HG03439 (cell line): ENCODE measurements around the gene NKD2.

Experiments
- ATAC-seq: cut with Tn5 transposase; IDR thresholded peaks from one replicate; pipeline ENCODE4 v1.9.1; 2021; ENCODE audit warnings: mild to moderate bottlenecking, moderate library complexity; ENCODE audit not compliant: unreplicated experiment

NKD2 gene

DNA sequence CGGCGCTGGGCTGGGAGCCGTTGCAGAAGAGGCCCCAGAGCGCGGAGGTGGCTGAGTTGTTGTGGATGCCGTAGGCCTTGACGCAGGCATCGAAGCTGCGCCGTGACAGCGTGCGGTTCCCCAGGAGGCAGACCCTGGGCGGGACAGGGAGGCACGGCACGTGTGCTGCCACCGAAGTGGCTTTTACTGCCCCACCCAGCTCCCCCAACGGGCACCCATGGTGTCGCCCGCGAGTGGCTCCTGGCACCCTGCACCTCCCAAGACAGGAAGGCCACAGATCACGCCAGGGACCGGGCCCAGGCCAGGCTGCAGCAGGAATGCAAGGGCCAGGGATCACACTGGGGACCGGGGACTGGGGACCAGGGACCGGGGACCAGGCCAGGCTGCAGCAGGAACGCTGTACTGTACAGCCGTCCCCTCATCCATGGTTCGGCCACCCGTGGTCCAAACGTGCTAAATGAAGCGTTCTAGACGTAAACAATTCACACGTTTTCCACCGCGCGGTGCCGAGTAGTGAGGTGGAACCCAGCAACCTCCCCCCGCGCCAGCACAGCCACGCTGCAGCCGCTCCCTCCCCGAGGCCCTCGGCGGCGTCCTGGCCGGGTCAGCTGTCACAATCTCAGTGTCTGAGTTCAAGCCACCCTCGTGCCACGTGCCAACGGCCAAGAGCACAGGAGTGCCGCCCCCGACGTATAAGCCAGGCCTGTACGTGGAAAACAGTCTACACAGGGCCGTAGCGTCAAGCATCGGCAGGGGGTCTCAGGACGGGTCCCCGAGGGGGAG lies 75.4 kb downstream of the NKD2 start:
- ATAC-seq = no peak

DNA sequence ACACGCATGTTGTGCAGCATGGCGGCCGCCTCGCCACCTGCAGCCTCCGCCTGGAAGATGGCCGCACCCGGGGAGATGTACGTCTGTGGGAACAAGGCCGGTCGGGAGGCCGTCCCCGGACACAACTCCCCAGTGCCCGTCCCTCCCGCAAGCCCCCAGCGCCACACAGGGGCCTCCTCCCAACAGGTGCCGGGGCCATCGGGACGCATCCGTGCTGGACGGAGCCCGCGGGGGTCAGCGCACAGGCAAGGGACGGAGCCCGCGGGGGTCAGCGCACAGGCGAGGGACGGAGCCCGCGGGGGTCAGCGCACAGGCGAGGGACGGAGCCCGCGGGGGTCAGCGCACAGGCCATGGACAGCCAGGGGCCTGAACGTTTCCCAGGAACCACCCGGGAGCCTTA lies 76.8 kb downstream of the NKD2 start:
- ATAC-seq = no peak

DNA sequence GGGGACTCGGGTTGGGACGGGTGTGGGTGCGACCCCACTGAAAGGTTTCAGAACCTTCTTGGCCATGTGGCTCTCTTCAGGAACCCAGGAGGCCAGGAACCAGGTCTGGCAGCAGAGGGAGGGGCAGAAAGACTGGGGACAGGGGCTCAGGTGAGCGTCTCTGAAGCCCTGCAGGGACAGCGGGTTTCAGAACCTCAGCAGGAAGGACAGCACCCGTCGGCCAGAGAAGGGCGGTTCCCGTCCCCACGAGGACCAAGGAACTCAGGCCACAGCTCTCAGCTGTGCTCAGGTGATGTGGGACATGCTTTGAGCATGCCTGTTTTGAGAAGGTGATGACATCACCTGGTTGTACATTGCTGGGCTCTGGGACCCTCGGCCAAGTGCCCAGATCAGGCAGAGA lies 77.5 kb downstream of the NKD2 start:
- ATAC-seq = no peak

DNA sequence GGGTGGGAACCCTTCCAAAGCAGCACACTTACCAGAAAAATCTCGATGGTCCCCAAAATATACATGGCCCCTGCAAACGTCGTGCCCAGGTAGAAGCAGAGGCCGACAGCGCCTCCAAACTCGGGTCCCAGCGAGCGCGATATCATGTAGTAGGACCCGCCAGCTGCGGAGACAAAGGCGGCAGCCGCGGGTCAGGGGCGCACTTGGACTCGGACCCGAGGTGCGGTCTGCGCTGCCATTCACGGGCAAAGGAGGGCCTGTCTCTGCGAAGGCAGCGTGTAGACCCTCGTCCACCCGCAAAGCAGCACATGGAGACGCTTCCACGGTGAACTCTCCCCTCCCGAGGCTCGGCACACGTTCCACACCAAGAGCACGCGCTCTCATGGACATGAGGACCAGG lies 78.3 kb downstream of the NKD2 start:
- no peak for ATAC-seq

DNA sequence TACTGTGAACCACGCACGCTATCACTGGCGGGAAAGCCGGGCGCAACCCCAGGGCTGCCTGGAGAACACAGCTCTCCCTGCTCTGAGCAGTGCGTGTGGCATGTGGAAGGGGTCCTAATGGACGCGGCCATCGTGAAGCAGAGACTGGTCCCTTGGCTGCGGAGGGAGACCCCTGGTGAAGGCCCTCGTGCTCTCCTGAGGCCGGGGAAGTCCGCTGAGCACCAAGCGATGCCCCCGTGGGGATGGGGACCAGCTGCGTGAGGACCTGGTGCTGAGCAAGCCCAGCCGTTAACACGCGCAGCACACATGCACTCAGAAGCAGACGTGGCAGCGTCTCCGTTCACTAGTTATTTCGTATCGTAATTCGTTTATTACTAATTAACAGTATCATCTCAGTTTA lies 78.8 kb downstream of the NKD2 start:
- no peak for ATAC-seq

DNA sequence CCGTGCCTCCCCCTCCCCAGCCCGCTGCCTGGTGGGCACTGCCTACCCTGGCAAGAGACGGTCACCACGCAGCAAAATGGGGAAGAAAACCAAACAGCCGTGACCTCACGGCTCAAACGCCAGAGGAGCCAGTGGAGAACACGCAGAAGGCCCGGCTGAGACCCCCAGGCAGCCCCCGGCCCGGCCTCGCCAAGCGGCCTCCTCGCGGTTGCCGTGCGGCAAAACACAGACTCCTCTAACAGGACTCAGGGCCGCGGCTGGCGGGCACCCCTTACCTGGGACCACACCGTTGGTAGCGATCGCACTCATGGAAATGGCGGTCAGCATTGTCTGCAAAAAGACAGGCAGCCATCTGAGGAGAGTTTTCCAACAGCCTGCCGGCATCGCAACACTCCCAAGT lies 79.4 kb downstream of the NKD2 start:
- no peak for ATAC-seq
